Psoas muscle (tissue), 8 donors: Measurements from ENCODE around the gene MT1G. TPM values are rescaled to one million over a fixed set of nuclear protein-coding genes. Genes with fewer than 3 reads are reported as not detected.

Experiments used
- ATAC-seq, 4 donors: fragments of 200-7000 bp; cut with Tn5 transposase; one replicate each; pipeline ENCODE4 v1.9.1; 2020; ENCODE audit warnings: moderate library complexity in 3 of 4, mild to moderate bottlenecking in 2 of 4
- DNase-seq, 2 donors: peaks; one replicate each; pipeline ENCODE4 v3.0.0-alpha.2; 2020
- H3K27ac ChIP-seq: fragments of 200-600 bp; one replicate; pipeline ENCODE4 v1.8.0; 2022
- H3K27me3 ChIP-seq, 3 donors: fragments of 200-600 bp in 1 of 3; one replicate each; pipeline versions ENCODE4 v1.6.1 to v1.8.0; 2013 to 2022; ENCODE audit warnings: low read length in 2 of 3, mild to moderate bottlenecking in 2 of 3, moderate library complexity in 1 of 3; ENCODE audit not compliant: insufficient read depth in 3 of 3
- H3K36me3 ChIP-seq, 2 donors: fragments of 200-600 bp in 1 of 2; one replicate each; pipeline versions ENCODE4 v1.6.1 to v1.8.0; 2013 to 2022; ENCODE audit warnings: low read depth in 1 of 2, mild to moderate bottlenecking in 1 of 2, moderate library complexity in 1 of 2; ENCODE audit not compliant: insufficient read depth in 1 of 2
- H3K4me1 ChIP-seq: fragments of 200-600 bp; one replicate; pipeline ENCODE4 v1.8.0; 2022
- H3K4me3 ChIP-seq: fragments of 200-600 bp; one replicate; pipeline ENCODE4 v1.8.0; 2022; ENCODE audit warnings: mild to moderate bottlenecking
- H3K9me3 ChIP-seq: fragments of 200-600 bp; one replicate; pipeline ENCODE4 v1.8.0; 2022
- CTCF ChIP-seq: fragments of 200-600 bp; IDR thresholded peaks from one replicate; pipeline ENCODE4 v1.8.0; 2022; ENCODE audit warnings: antibody characterized with exemption
- WGBS, 3 donors: extraction: QIAGEN DNeasy Blood & Tissue Kit; methylation state at CpG; one replicate each; pipeline versions ENCODE4 v1.1.6 to v1.1.7; 2013; 5-methylcytosine and 5-hydroxymethylcytosine counted together
- intact Hi-C, 2 donors: fragments of 100-400 bp; cut with DNase I; formaldehyde crosslinking; loops; one replicate each; pipeline versions ENCODE4 v1.11.0 to v1.14.2; 2022
- polyA plus RNA-seq, 3 donors: library from polyadenylated mRNA; stranded (reverse); fragments of 200-250 nt; gene quantifications; one replicate each; pipeline ENCODE4 v1.2.3, GENCODE V29; 2013
- total RNA-seq, 4 donors: library from RNA; stranded (reverse); fragmentation: NEBNext Ultra II Directional in 2 of 4; extraction: Animal tissue kit (Norgen Biotek cat#: 25700) in 2 of 4; gene quantifications; one replicate each; pipeline versions ENCODE4 v1.2.1 to v1.2.4, GENCODE V29; 2021 to 2023
- donor health status: healthy with polysubstance abuse.
- donor health status: DM: no; HTN: no; CAD: no; lungs with moderate emphysema.
- donor health status: Bipolar disorder and iron deficiency.
- donor health status: healthy.
- donor health status: DM: yes; HTN: yes; CAD: no.
- donor health status: DM: no; HTN: no; CAD: no.
- donor health status: DM: no; HTN: no; CAD: no.
- donor health status: DM: yes; HTN: yes; CAD: no.

The MT1G gene
- total and polyA plus RNA-seq, 7 donors = 1.0 to 24.1 (median 6.8) TPM

GRCh38 chr16:56662357-56663354 lies 5.2 kb downstream of the MT1G start:
- intact Hi-C loops = no loop called here
- DNase-seq = no peak
- no peaks in the 10 kb centered on the region for H3K4me1 ChIP-seq
- no peak overlapping the region for H3K27ac ChIP-seq
- H3K9me3 ChIP-seq = no peaks in the 10 kb centered on the region
- H3K27me3 ChIP-seq = peaks cover 0 to 34% (median 4%) of the 10 kb centered on the region in 3 donors
- WGBS, 3 donors = 16 to 21% (median 18%) methylated on average over 43 to 48 of the region's 48 CpGs
- no peak for TF ChIP-seq CTCF
- no peaks in the 10 kb centered on the region for H3K36me3 ChIP-seq
- ATAC-seq = no peak
- no peak overlapping the region for H3K4me3 ChIP-seq

GRCh38 chr16:56658327-56658875 lies 9.5 kb downstream of the MT1G start:
- DNase-seq = peak in 1 of 2 donors; percentile 70
- peaks cover 0 to 19% (median 4%) of the 10 kb centered on the region in 3 donors for H3K27me3 ChIP-seq
- intact Hi-C loops = no loop called here
- H3K4me1 ChIP-seq = no peaks in the 10 kb centered on the region
- H3K36me3 ChIP-seq = no peaks in the 10 kb centered on the region
- no peak overlapping the region for H3K27ac ChIP-seq
- no peak for ATAC-seq
- WGBS, 3 donors = 50 to 53% (median 52%) methylated on average over 10 of the region's 10 CpGs
- no peak for TF ChIP-seq CTCF
- H3K4me3 ChIP-seq = peak overlapping the region; percentile 68
- no peaks in the 10 kb centered on the region for H3K9me3 ChIP-seq

- Histone ChIP-seq H3K27ac (no peak within 1 kb of the TSS), H3K36me3 (no peaks in the 10 kb centered on the region), H3K4me1 (no peaks in the 10 kb centered on the region), H3K9me3 (no peaks in the 10 kb centered on the region), H3K27me3 (peaks cover 0 to 13% (median under 1%) of the 10 kb centered on the region in 3 donors), H3K4me3 (peak within 1 kb of the TSS; percentile 68)
- intact Hi-C loops = no loop called here
- no peak for TF ChIP-seq CTCF
- WGBS, 3 donors = 2 to 6% (median 3%) methylated on average over 41 to 46 of the region's 46 CpGs
- peak; percentile 79 for DNase-seq
- ATAC-seq = peak; percentile 76 to 91 (median 86)
Observed at GRCh38 chr16:56657555-56658326, 10.1 kb downstream of the MT1G start, which contains the start of gene MT1F. Gene MT1F (plus strand): TSS chr16:56657959. CDS start chr16:56658059, 100 bp downstream.

GRCh38 chr16:56653218-56653617 lies 14.6 kb downstream of the MT1G start:
- intact Hi-C loops = no loop called here
- TF ChIP-seq CTCF = no peak
- Histone ChIP-seq H3K4me1 (no peaks in the 10 kb centered on the region), H3K27ac (no peak overlapping the region), H3K27me3 (peaks cover 0 to 4% (median 0%) of the 10 kb centered on the region in 3 donors), H3K9me3 (no peaks in the 10 kb centered on the region), H3K4me3 (no peak overlapping the region), H3K36me3 (no peaks in the 10 kb centered on the region)
- 77 to 81% (median 79%) methylated on average over 7 of the region's 7 CpGs for WGBS, 3 donors
- DNase-seq (no peak), ATAC-seq (no peak)
